Colonic mucosa (tissue), 4 donors: Measurements from ENCODE around the gene RNF217. TPM values are rescaled to one million over a fixed set of nuclear protein-coding genes. Genes with fewer than 3 reads are reported as not detected.
A peak's percentile ranks its signal among the peaks of the same experiment; 100 is the strongest.

ENCODE experiments used
- DNase-seq: peaks from one replicate; pipeline ENCODE4 v3.0.0-alpha.2; 2020
- H3K27ac ChIP-seq: fragments of 200-600 bp; one replicate; pipeline ENCODE4 v1.8.0; 2021
- H3K27me3 ChIP-seq: fragments of 200-600 bp; one replicate; pipeline ENCODE4 v1.8.0; 2021
- H3K36me3 ChIP-seq: fragments of 200-600 bp; one replicate; pipeline ENCODE4 v1.8.0; 2021
- H3K4me1 ChIP-seq: fragments of 200-600 bp; one replicate; pipeline ENCODE4 v1.8.0; 2021; ENCODE audit warnings: mild to moderate bottlenecking
- H3K4me3 ChIP-seq: fragments of 200-600 bp; one replicate; pipeline ENCODE4 v1.8.0; 2021
- H3K9ac ChIP-seq, 2 donors: one replicate each; pipeline ENCODE4 v1.7.0; 2013; ENCODE audit warnings: control low read depth in 2 of 2, low read depth in 2 of 2, low read length in 2 of 2
- H3K9me3 ChIP-seq: fragments of 200-600 bp; one replicate; pipeline ENCODE4 v1.8.0; 2021
- CTCF ChIP-seq: fragments of 200-600 bp; IDR thresholded peaks from one replicate; pipeline ENCODE4 v1.8.0; 2022; ENCODE audit warnings: antibody characterized with exemption, mild to moderate bottlenecking
- intact Hi-C: fragments of 100-400 bp; cut with DNase I; formaldehyde crosslinking; loops from one replicate; pipeline ENCODE4 v1.14.1; 2022
- total RNA-seq, 2 donors: library from RNA; stranded (reverse); fragmentation: NEBNext Ultra II Directional in 1 of 2; extraction: Animal tissue kit (Norgen Biotek cat#: 25700) in 1 of 2; gene quantifications; one replicate each; pipeline ENCODE4 v1.2.1, GENCODE V29; 2021
- donor health status: healthy.
- donor health status: DM: no; HTN: no; CAD: no.
- donor health status: DM: no; HTN: no; CAD: no.

The RNF217 gene
- total RNA-seq, 2 donors from 2014 or later = 9.1 to 20.4 TPM

- Histone ChIP-seq H3K4me1 (no peaks in the 10 kb centered on the region), H3K9me3 (no peaks in the 10 kb centered on the region), H3K9ac (no peak overlapping the region), H3K4me3 (no peak overlapping the region), H3K27me3 (no peaks in the 10 kb centered on the region), H3K27ac (no peak overlapping the region), H3K36me3 (no peaks in the 10 kb centered on the region)
- intact Hi-C loops = loop anchor here (10.0 kb wide), 1 partner anchor 147 kb away; no protein-coding TSS in a partner anchor
- TF ChIP-seq CTCF = no peak
- no peak for DNase-seq
Measured at GRCh38 chr6:124958149-124958548, 4.1 kb upstream of the RNF217 start.

GRCh38 chr6:124958759-124959354 lies 3.4 kb upstream of the RNF217 start:
- TF ChIP-seq CTCF = no peak
- no peak overlapping the region for H3K9ac ChIP-seq
- no peaks in the 10 kb centered on the region for H3K4me1 ChIP-seq
- no peaks in the 10 kb centered on the region for H3K27me3 ChIP-seq
- no peak overlapping the region for H3K27ac ChIP-seq
- no peaks in the 10 kb centered on the region for H3K9me3 ChIP-seq
- no peak overlapping the region for H3K4me3 ChIP-seq
- intact Hi-C loops = loop anchor here (10.0 kb wide), 1 partner anchor 146 kb away; no protein-coding TSS in a partner anchor
- DNase-seq = no peak
- no peaks in the 10 kb centered on the region for H3K36me3 ChIP-seq

- no peaks in the 10 kb centered on the region for H3K36me3 ChIP-seq
- no peak for TF ChIP-seq CTCF
- intact Hi-C loops = no loop called here
- peak overlapping the region; percentile 70 for H3K4me3 ChIP-seq
- H3K9me3 ChIP-seq = no peaks in the 10 kb centered on the region
- H3K4me1 ChIP-seq = no peaks in the 10 kb centered on the region
- no peak overlapping the region for H3K9ac ChIP-seq
- H3K27me3 ChIP-seq = no peaks in the 10 kb centered on the region
- peak overlapping the region; percentile 88 for H3K27ac ChIP-seq
- DNase-seq = no peak
Measured at GRCh38 chr6:124960757-124961463, 1.3 kb upstream of the RNF217 start.

- Histone ChIP-seq H3K4me3 (peak overlapping the region; percentile 70), H3K27ac (peak overlapping the region; percentile 88), H3K4me1 (no peaks in the 10 kb centered on the region), H3K27me3 (no peaks in the 10 kb centered on the region), H3K36me3 (no peaks in the 10 kb centered on the region), H3K9me3 (no peaks in the 10 kb centered on the region), H3K9ac (peak overlapping the region in 1 of 2 donors; percentile 71)
- intact Hi-C loops = no loop called here
- TF ChIP-seq CTCF = no peak
- DNase-seq = no peak
Measured at GRCh38 chr6:124961464-124961776, 817 bp upstream of the RNF217 start.

GRCh38 chr6:124962639-124963415 lies 590 bp downstream of the RNF217 start:
- intact Hi-C loops = no loop called here
- peak; percentile 62 for DNase-seq

More at GRCh38 chr6:124962639-124963415, 590 bp downstream of the RNF217 start:
- Histone ChIP-seq H3K4me1 (no peaks in the 10 kb centered on the region), H3K9me3 (no peaks in the 10 kb centered on the region), H3K9ac (peak overlapping the region; percentile 66 to 87), H3K27me3 (no peaks in the 10 kb centered on the region), H3K36me3 (no peaks in the 10 kb centered on the region), H3K27ac (peak overlapping the region; percentile 88), H3K4me3 (peak overlapping the region; percentile 70)
- TF ChIP-seq CTCF = no peak
